GM12875 (cell line): ENCODE data around the gene ARHGEF6.
"Not testable (repeated sequence)": the region's sequence is repeated elsewhere in the genome, so short reads cannot be mapped to it uniquely, and the experiment has no call there.

Experiments
- H3K4me3 ChIP-seq: one replicate; pipeline ENCODE4 v1.5.1; 2011; ENCODE audit warnings: low read depth, low read length, control low read depth
- CTCF ChIP-seq: IDR thresholded peaks from 2 replicates; pipeline ENCODE4 v1.5.1; 2011; ENCODE audit warnings: low read depth, mild to moderate bottlenecking, control low read depth, inconsistent platforms, low read length, moderate library complexity, borderline replicate concordance; ENCODE audit not compliant: insufficient read depth

ARHGEF6 gene

GRCh38 chrX:136783159-136783558 is 2.4 kb upstream of the ARHGEF6 start:
- no peak for TF ChIP-seq CTCF
- H3K4me3 ChIP-seq: no peak overlapping the region

DNA sequence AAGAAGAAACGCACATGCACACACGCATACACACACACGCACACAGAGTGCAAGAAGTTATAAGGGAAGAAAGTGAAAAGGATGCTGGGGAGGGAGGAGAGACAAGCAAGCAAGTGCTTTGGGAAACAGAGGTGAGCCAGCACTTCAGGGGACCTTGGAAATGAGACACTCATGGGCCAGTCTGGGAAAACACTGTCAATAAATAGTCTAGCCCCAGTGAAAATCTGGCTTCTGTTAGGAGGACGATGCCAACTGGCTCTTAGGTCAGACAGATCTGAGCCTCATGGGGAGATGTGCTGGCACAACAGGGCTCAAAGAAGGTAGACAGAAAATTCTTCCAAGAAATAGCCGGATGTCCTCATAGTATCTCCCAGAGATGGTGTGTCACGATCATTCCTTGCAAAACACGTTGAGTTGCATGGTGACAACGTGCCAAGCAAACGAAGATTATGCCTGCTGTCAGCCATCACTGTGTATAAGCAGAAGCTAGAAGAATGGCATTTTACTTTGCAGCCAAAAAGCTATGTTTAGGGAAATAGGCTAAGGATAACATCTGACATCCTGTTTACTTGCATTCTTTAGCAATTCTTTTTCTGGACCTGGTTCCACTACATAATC is 557 bp upstream of the ARHGEF6 start:
- TF ChIP-seq CTCF: no peak
- H3K4me3 ChIP-seq: no peak overlapping the region

DNA sequence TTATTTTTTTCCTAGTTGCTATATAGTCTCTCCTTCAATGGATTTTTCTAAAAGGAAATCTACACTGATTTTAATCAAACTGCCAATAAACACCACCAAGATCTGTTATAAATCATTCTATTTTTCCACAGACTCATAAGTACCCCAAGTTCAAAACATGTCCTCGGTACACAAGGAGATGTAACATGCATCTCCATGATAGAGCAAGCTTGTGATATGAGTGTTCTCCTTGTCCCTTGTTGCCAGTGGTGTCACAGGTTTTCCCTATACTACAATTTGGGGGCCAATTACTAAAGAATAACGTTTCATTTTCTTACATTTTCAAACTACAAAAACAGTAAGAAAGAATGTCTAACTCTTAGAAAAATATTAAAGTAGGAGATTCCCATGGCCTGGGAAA is 491 bp downstream of the ARHGEF6 start:
- peak overlapping the region; percentile 44 for H3K4me3 ChIP-seq
- TF ChIP-seq CTCF: no peak

DNA sequence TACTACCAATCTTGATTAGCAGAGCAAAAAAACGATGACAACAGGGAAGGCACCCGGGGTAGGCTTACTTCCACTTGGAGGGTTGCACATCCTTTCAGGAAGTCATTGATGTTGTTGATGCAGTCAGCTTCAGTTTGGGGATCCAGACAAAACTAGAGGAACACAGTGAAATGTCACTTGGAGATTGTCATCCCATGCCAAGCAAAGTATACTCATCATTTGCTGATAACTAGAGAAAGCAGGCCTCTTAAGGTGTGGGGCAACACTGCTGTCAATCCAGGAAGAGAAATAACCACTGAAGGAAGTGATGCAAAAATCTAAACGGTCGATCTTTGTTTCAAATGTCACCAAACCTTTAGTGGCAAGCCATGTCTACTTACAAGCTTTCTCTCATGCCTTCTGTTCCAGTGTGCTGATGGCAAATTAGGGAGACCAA is 1.4 kb downstream of the ARHGEF6 start:
- no peak for TF ChIP-seq CTCF
- H3K4me3 ChIP-seq: peak overlapping the region; percentile 26

GRCh38 chrX:136778916-136779315 is 1.8 kb downstream of the ARHGEF6 start:
- TF ChIP-seq CTCF: no peak
- H3K4me3 ChIP-seq: peak overlapping the region; percentile 5

DNA sequence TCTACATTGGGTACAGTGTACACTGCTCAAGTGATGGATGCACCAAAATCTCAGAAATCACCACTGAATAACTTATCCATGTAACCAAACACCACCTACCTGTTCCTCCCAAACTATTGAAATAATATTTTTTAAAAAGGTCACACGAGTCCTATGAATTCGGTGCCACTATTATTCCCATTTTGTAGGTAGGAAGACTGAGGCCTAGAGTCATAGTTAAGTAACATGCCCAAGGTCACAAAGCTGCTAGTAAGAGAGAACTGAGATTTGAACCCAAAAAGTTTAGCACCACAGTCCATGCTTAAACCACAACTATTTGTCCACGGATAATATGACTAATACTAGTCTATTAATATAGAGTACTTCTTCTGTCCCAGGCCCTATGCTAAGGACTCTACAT is 2.7 kb downstream of the ARHGEF6 start:
- H3K4me3 ChIP-seq: no peak overlapping the region
- no peak for TF ChIP-seq CTCF

DNA sequence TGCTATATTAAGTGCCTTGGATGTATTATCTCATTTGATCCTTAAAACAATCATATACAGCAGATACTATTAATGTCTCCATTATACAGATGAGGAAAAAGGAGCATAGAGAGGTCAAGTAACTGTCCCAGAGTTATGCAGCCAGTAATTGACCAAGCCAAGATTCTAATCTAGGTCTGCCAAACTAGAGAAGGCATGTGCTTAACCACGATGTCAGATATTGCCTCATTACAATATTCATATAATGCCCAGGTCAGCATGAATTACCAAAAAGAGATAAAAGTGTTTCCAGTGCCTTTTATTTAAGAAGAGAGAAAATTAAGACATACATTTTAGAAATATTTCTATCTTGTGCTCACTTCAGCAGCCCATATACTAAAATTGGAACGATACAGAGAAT is 7.1 kb downstream of the ARHGEF6 start:
- H3K4me3 ChIP-seq: no peak overlapping the region
- TF ChIP-seq CTCF: no peak

DNA sequence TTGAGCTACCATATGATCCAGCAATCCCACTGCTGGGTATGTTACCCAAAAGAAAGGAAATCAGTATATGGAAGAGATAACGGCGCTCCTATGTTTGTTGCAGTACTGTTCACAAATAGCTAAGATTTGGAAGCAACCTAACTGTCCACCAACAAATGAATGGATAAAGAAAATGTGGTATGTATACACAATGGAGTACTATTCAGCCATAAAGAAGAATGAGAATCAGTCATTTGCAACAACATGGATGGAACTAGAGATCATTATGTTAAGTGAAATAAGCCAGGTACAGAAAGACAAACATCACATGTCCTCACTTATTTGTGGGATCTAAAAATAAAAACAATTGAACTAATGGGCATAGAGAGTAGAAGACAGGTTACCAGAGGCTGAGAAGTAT is 8.9 kb downstream of the ARHGEF6 start:
- not testable (repeated sequence) for H3K4me3 ChIP-seq
